PFSK-1 (cell line): ENCODE data around the gene TRIM10.

ENCODE experiments used
- POLR2AphosphoS5 ChIP-seq: IDR thresholded peaks from 2 replicates; pipeline ENCODE4 v1.6.1; 2012; ENCODE audit warnings: low read depth, mild to moderate bottlenecking, control low read depth, low read length, moderate library complexity
- REST ChIP-seq, 2 experiments: IDR thresholded peaks; 2 replicates each; pipeline versions ENCODE4 v1.6.1 to v1.8.0; 2011 to 2012; ENCODE audit warnings: low read depth in 2 of 2, low read length in 2 of 2, control low read depth in 1 of 2, inconsistent platforms in 1 of 2, mild to moderate bottlenecking in 1 of 2, moderate library complexity in 1 of 2; ENCODE audit not compliant: insufficient read depth in 1 of 2
- SIN3A ChIP-seq: IDR thresholded peaks from 2 replicates; pipeline ENCODE4 v1.6.1; 2012; ENCODE audit warnings: mild to moderate bottlenecking, low read length, moderate library complexity, borderline replicate concordance; ENCODE audit not compliant: insufficient read depth
- TAF1 ChIP-seq: IDR thresholded peaks from 2 replicates; pipeline ENCODE4 v1.6.1; 2012; ENCODE audit warnings: low read length, control low read depth, borderline replicate concordance; ENCODE audit not compliant: insufficient read depth

GRCh38 chr6:30178837-30179236 is 17.8 kb upstream of the TRIM10 start:
- TF ChIP-seq POLR2AphosphoS5 (no peak), REST (IDR thresholded peaks at IDR 0.05; ENCODE audit: insufficient read depth in 1 of 2, low read depth in 2 of 2, low read length in 2 of 2) (no peak), TAF1 (no peak), SIN3A (no peak)
